AG09309 (cell line): Measurements from ENCODE around the gene PCDH8.

Experiments
- DNase-seq: peaks from one replicate; pipeline ENCODE4 v3.0.0-alpha.2; 2010; ENCODE audit warnings: low read depth
- H3K4me3 ChIP-seq: 2 replicates; pipeline ENCODE4 v1.5.1; 2011; ENCODE audit warnings: mild to moderate bottlenecking, low read depth, low read length, moderate library complexity; ENCODE audit not compliant: control insufficient read depth
- TF ChIP-seq, protein P1 (sequence below): IDR thresholded peaks from 2 replicates; pipeline ENCODE4 v1.5.1; 2011; ENCODE audit warnings: mild to moderate bottlenecking, low read depth, low read length, inconsistent platforms; ENCODE audit not compliant: insufficient read depth, control insufficient read depth; ENCODE audit errors: missing control alignments

PCDH8 gene

DNA sequence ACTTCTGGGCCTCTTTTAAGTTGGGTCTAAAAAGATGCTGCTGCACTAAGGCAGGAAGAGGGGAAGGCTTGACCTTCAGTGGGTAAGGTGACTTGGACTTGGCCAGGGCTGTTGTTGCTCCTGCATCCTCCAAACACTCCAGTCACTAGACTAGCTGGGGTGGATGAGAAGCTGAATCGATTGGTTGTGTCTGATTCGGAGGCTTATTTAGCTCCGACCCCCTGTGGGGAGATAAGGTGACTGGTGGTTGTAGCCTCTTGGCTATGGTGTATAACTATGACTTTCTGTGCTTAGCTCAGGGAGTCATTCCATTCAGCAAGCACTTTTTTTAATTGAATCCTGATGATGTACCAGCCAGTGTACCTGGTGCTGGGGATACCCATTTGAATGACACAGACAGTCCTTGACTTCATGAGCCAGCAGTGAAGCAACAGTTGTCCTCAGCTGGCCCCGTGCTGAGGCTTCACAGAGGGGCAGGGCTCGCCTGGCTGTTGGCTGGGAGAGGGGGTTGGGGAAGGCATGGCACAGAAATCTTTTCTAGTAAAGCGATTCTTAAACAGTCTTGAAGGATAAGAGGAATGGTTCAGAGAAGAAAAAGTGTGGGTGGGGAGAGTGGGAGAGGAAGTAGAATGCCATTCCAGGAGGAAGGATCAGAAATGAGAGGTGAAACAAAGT is 9.9 kb downstream of the PCDH8 start:
- DNase-seq: no peak

DNA sequence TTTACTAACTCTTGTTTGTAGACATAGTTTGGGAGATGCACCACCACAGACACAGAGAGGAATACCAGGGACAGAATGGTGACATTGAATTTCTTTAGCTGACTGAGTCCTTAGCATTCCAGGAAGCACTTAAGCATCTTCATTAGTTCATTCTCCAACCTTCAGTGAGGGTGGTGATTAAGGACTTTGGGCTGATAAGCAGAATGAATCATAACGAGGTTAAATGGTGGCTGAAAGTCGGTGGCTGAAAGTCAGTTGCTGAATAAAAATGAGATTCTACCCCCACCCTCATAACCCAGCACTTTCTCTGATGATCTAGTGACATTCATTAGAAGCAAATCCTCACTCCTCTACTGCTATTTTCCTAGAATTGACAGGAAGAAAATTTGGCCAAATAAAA is 10.6 kb downstream of the PCDH8 start:
- no peak for DNase-seq
- no peak overlapping the region for H3K4me3 ChIP-seq
- TF ChIP-seq, protein P1, sequence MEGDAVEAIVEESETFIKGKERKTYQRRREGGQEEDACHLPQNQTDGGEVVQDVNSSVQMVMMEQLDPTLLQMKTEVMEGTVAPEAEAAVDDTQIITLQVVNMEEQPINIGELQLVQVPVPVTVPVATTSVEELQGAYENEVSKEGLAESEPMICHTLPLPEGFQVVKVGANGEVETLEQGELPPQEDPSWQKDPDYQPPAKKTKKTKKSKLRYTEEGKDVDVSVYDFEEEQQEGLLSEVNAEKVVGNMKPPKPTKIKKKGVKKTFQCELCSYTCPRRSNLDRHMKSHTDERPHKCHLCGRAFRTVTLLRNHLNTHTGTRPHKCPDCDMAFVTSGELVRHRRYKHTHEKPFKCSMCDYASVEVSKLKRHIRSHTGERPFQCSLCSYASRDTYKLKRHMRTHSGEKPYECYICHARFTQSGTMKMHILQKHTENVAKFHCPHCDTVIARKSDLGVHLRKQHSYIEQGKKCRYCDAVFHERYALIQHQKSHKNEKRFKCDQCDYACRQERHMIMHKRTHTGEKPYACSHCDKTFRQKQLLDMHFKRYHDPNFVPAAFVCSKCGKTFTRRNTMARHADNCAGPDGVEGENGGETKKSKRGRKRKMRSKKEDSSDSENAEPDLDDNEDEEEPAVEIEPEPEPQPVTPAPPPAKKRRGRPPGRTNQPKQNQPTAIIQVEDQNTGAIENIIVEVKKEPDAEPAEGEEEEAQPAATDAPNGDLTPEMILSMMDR: no peak

More for the DNA sequence above, 9.9 kb downstream of the PCDH8 start:
- H3K4me3 ChIP-seq: no peak overlapping the region
- TF ChIP-seq, protein P1: no peak

DNA sequence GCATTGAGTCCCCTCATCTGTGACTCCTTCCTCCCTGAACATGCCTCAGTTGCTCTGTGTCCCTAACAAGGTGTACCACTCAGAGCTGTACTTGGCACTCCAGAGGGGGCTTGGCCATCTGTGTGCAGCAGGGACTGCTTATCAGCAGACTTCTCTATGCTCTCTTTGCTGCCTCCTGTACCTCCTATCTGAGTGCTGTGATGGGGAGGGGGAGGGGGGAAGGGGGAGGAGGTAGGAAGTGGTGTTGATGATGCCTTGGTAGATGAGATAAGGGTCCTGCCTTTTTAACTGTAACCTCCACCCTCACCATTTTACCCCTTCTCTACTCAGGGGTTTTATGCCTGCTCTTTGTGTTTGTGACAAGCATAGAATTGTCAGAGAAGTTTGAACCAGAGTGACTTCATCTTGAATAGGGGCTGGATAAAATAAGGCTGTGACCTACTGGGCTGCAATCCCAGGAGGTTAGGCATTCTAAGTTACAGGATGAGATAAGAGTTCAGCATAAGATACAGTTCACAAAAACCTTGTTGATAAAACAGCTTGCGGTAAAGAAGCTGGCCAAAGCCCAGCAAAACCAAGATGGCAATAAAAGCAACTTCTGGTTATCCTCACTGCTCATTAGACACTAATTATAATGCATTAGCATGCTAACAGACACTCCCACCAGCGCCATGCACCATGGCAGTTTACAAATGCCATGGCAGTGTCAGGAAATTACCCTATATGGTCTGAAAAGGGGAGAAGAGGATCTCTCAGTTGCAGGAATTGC is 13.2 kb downstream of the PCDH8 start:
- TF ChIP-seq, protein P1: no peak
- H3K4me3 ChIP-seq: no peak overlapping the region
- no peak for DNase-seq

DNA sequence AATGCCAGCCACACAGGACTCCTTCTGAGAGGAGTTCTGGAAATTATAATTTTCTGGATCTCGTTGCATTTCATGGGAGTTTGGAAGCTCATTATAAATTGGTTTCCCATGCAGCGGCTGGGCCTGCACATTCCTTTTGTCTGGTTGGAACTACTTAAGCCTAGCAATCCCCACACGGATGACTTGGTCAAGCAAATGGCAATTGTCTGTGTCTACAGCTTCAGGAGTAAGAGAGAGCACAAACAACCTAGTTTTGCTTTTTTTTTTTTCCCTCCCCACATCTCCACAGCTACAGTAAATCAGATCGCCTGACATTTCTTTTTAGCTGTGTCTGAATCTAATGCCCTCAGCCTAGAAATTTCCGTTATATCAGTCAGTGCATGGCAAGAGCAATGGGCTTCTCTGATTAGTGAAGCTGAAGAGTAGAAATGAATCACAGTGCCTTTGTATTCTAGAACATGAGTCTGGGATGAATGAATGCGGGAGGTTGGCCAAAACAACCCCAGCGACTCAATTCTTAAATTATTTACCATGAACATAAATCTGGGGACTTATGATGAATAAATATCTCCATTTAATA is 15.1 kb downstream of the PCDH8 start:
- TF ChIP-seq, protein P1: no peak
- no peak for DNase-seq
- H3K4me3 ChIP-seq: no peak overlapping the region

DNA sequence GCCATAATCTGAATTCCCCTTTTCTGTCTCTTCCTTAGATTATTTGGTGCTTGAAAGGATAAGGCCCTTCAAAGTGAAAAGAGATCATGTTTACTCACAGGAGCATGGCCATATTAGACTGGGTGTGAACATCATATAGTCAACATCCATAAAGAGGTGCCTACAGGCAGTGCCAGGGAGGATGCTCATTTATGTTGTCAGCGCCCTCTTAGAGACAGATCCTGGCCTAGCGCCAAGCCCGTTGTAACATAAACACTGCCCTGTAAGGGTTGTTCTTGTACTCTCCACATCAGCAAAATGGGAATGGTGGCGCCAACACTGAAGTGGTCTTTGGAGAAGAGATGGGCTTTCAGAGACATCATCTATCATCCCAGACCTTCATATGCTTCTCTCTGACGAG is 16.1 kb downstream of the PCDH8 start:
- no peak overlapping the region for H3K4me3 ChIP-seq
- no peak for DNase-seq
- TF ChIP-seq, protein P1: no peak

DNA sequence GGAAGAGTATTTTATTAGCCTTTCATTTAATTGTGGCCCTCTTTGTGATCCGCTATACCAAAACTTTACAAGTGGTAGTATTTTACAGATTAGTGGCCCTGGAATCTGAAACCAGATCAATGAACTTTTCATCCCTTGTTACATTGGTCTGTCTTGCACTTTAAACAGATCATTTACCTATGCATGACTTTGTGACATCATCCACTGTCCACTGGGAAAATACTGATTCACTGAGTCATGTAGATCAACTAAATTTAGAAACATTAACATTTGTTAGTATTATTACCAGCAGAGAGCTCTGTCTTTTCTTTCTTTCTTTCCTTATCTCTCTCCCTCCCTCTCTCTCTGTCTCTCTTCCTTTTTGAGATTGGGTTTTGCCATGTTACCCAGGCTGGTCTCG is 17.5 kb downstream of the PCDH8 start:
- no peak overlapping the region for H3K4me3 ChIP-seq
- DNase-seq: no peak
- TF ChIP-seq, protein P1: no peak
